ENCODE measurements around the gene LRCH4.

DNA sequence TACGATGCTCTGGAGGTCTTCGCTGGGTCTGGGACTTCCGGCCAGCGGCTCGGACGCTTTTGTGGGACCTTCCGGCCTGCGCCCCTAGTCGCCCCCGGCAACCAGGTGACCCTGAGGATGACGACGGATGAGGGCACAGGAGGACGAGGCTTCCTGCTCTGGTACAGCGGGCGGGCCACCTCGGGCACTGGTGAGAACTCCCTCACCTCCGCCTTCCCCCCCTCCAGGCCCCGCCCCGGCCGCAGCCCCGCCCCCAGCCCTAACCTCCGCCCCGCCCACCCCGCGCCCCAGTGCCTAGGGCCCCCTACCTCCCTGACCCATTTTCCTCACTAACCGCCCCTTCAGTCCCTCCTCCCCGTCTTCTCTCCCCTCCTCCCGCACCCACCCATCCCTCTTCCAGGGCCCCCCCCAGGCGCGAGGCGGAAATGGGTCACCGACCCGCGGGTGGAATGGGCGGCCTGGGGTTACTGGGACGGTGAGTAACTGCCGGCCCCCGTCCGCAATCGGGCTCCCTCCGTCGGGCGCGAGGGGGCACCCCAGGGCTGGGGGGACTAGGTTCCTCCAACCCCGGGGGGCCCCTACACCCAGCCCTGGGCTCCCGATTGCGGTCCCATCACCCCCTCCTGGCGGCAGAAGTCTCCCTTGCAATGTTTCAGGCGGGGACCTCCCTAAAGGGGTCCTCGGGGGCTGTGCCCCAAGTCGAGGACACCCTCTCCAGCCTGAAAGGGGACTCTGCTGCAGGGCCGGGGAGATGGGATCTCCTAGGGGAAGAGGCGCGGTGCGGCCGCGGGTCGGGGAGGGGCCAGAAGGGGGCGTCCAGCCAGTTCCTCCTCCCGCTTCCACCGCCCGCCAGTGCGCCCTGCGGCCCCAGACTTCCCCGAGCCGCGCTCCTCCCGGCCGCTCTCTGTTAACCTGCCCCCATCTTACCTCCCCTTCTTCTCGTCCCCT is 18.4 kb upstream of the LRCH4 start:
- TF ChIP-seq, protein P1, sequence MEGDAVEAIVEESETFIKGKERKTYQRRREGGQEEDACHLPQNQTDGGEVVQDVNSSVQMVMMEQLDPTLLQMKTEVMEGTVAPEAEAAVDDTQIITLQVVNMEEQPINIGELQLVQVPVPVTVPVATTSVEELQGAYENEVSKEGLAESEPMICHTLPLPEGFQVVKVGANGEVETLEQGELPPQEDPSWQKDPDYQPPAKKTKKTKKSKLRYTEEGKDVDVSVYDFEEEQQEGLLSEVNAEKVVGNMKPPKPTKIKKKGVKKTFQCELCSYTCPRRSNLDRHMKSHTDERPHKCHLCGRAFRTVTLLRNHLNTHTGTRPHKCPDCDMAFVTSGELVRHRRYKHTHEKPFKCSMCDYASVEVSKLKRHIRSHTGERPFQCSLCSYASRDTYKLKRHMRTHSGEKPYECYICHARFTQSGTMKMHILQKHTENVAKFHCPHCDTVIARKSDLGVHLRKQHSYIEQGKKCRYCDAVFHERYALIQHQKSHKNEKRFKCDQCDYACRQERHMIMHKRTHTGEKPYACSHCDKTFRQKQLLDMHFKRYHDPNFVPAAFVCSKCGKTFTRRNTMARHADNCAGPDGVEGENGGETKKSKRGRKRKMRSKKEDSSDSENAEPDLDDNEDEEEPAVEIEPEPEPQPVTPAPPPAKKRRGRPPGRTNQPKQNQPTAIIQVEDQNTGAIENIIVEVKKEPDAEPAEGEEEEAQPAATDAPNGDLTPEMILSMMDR (IDR thresholded peaks at IDR 0.05; ENCODE audit: low read depth, low read length): peak; percentile 54
- no peak for TF ChIP-seq EZH2phosphoT487 (IDR thresholded peaks at IDR 0.05; ENCODE audit: low read depth)

Data from OCI-LY3 (cell line).